ENCODE results near the gene ZMYND15.
"Not testable (repeated sequence)": the region's sequence is repeated elsewhere in the genome, so short reads cannot be mapped to it uniquely, and the experiment has no call there.

The ZMYND15 gene

DNA sequence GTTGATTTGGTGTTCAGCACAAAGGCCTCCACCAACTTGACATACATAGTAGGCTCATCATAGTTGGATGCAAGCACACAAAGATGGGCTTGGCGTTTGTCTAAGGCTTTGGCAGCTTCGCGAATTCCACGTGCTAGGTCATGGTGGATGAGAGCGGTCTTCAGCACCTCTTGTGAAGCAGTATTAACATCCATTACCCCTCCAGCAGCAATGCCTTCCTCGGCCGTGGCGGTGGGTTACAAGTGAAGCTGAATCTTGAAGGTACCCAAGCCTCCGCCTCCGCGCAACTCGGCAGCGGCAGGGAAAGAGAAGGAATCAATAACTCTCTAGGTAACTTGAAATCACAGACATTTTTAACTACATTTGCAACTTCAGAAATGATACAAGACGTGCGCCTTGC is 34.6 kb upstream of the ZMYND15 start:
- peak overlapping the region; percentile 86 for H3K9ac ChIP-seq
- no peaks in the 10 kb centered on the region for H3K27me3 ChIP-seq

DNA sequence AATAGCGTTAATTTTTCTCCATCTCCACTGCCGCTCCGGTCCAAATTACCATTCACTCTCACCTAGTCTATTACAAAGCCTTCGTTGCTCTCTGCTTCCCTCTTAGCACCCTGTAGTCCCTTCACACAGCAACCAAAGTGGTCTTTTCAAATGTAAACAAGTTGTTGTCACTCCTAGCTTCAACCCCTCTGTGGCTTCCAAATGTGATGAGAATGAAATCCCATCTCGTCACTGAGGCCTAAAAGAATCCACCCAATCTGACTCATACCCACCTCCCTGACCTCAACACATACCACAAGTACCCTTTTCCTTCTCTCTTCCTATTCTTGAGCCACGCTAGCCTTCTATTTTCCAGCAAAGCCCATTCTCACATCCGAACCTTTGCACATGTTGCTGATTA is 33.5 kb upstream of the ZMYND15 start:
- Histone ChIP-seq H3K9me3 (no peaks in the 10 kb centered on the region), H3K36me3 (peaks cover 10% of the 10 kb centered on the region), H3K9ac (no peak overlapping the region), H4K20me1 (peaks cover 26% of the 10 kb centered on the region), H3K27me3 (no peaks in the 10 kb centered on the region), H3K4me2 (no peak overlapping the region), H3K27ac (no peak overlapping the region), H3K4me1 (peaks cover 39% of the 10 kb centered on the region), H3K4me3 (no peak overlapping the region)
- no peak for TF ChIP-seq Cebpa-rat (IDR thresholded peaks at IDR 0.05)

More for the DNA sequence above, 34.6 kb upstream of the ZMYND15 start:
- Histone ChIP-seq H3K9me3 (no peaks in the 10 kb centered on the region), H3K36me3 (peaks cover 17% of the 10 kb centered on the region), H4K20me1 (peaks cover 34% of the 10 kb centered on the region), H3K4me1 (peaks cover 36% of the 10 kb centered on the region), H3K27ac (peak overlapping the region; percentile 86), H3K4me3 (peak overlapping the region; percentile 88), H3K4me2 (peak overlapping the region; percentile 91)
- no peak for TF ChIP-seq Cebpa-rat (IDR thresholded peaks at IDR 0.05)

GRCh38 chr17:4708436-4708835 is 31.2 kb upstream of the ZMYND15 start:
- Histone ChIP-seq H3K27me3 (no peaks in the 10 kb centered on the region), H3K9me3 (no peaks in the 10 kb centered on the region), H3K4me3 (no peak overlapping the region), H3K4me1 (peaks cover 41% of the 10 kb centered on the region), H3K9ac (no peak overlapping the region), H3K36me3 (no peaks in the 10 kb centered on the region), H3K27ac (no peak overlapping the region), H3K4me2 (no peak overlapping the region), H4K20me1 (peaks cover 17% of the 10 kb centered on the region)
- TF ChIP-seq Cebpa-rat (IDR thresholded peaks at IDR 0.05) = no peak

- H3K4me1 ChIP-seq = peaks cover 51% of the 10 kb centered on the region
- no peaks in the 10 kb centered on the region for H3K27me3 ChIP-seq
- peaks cover 15% of the 10 kb centered on the region for H4K20me1 ChIP-seq
- H3K9ac ChIP-seq = peak within 1 kb of the TSS; percentile 90
- H3K9me3 ChIP-seq = no peaks in the 10 kb centered on the region
- H3K4me2 ChIP-seq = peak within 1 kb of the TSS; percentile 94
- no peak for TF ChIP-seq Cebpa-rat (IDR thresholded peaks at IDR 0.05)
- peak within 1 kb of the TSS; percentile 83 for H3K4me3 ChIP-seq
- peak within 1 kb of the TSS; percentile 90 for H3K27ac ChIP-seq
- no peaks in the 10 kb centered on the region for H3K36me3 ChIP-seq
Measured at GRCh38 chr17:4709794-4710692, 29.6 kb upstream of the ZMYND15 start, which contains the start of gene ARRB2. Gene ARRB2 (plus strand): TSS chr17:4710632. CDS start chr17:4710722, 90 bp downstream.

DNA sequence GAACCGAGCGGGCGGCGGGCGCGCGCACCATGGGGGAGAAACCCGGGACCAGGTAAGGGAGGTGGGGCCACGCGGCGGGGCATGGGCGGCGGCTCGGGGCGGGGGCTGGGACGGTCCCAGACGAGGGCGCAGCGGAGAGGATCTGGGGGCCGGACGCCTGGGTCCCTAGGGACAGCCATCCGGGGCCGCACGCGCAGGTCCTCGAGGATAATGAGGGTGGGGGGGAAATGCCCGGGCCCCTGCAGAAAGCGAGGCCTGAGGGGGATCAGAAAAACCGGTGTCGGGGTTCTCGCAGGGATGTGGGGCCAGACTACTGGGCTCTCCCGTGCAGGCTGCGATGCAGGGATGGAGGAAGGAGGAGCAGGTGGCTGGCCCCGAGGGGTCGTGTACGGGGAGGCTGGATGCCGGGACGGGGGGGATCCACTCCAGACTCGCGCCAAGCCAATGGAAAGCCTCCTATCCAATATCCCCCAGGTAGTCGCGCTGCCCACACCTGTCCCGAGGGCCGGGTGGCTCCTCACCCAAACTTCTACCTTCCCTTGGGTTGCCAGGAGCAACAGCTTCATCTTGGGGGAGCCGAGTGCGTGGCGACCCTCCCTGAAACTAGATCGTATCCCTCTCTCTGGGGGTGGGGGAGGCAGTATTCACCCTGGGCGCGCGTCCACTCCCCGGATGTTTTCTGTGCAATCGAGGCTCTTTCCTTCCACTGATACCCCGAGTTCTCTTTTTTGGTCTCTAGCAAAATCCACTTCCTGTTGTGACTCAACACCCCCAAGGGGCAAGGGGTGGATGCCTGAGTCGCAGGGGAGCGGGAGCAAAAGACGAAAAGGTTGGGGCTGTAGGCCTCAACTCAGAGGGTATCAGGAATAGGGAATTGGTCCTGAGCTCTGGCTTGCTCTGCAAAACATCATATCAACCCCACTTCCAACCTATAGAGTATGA is 28.7 kb upstream of the ZMYND15 start:
- Histone ChIP-seq H3K9me3 (no peaks in the 10 kb centered on the region), H3K4me2 (peak overlapping the region; percentile 94), H3K4me3 (peak overlapping the region; percentile 83), H3K36me3 (peaks cover 4% of the 10 kb centered on the region), H3K27ac (peak overlapping the region; percentile 90), H4K20me1 (peaks cover 15% of the 10 kb centered on the region), H3K27me3 (no peaks in the 10 kb centered on the region), H3K9ac (peak overlapping the region; percentile 90), H3K4me1 (peaks cover 56% of the 10 kb centered on the region)
- no peak for TF ChIP-seq Cebpa-rat (IDR thresholded peaks at IDR 0.05)

DNA sequence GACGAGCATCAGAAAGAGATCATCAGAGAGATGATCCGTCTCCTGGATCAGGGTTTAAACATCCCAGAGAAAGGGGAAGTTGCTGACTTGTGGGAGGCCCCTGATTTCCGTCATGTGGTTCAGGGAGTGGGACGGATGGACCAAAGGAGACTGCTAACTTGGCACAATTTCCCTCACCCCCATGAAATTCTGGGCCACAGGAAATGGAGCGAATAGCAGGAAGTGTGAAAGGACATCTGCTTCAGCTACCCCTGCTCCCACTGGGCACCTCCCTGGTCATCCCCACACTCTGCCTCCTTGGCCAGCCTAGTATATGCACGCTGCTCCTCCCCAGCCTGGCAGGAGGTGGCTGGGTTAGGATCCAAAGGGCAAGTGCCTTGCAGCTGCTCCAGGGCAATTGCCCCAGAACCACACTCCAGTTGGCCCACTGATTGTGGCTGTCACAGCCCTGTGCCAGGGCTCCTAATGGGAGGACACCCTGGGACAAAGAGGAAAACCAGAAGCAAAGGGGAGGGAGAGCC is 27.9 kb upstream of the ZMYND15 start:
- H3K4me3 ChIP-seq = peak overlapping the region; percentile 83
- H3K36me3 ChIP-seq = peaks cover 10% of the 10 kb centered on the region
- H3K27me3 ChIP-seq = no peaks in the 10 kb centered on the region
- H3K27ac ChIP-seq = peak overlapping the region; percentile 90
- H3K4me1 ChIP-seq = peaks cover 63% of the 10 kb centered on the region
- no peak for TF ChIP-seq Cebpa-rat (IDR thresholded peaks at IDR 0.05)
- peak overlapping the region; percentile 90 for H3K9ac ChIP-seq
- H3K9me3 ChIP-seq = no peaks in the 10 kb centered on the region
- peaks cover 15% of the 10 kb centered on the region for H4K20me1 ChIP-seq
- H3K4me2 ChIP-seq = peak overlapping the region; percentile 94

DNA sequence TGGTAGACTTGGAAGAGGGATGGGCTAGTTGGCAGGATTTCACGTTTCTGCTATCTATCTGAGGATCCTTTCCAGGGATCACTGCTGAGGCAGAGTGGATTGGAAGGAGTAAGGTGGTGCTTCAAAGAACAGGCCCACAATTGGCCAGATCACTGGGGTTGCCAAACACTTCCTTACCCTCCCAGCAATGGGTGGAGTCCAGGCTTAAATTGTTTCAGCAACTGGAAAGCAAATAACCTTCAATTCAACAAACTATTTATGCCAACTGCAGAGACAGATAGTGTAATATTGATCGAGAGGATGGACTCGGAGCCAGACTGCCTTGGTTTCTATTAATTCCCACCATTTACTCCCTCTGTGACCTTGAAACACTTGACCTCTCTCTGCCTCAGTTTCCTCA is 27.1 kb upstream of the ZMYND15 start:
- H3K4me2 ChIP-seq = peak overlapping the region; percentile 94
- H4K20me1 ChIP-seq = peaks cover 15% of the 10 kb centered on the region
- H3K27ac ChIP-seq = peak overlapping the region; percentile 90; the same call in 1 of the 2 replicates
- H3K4me1 ChIP-seq = peaks cover 71% of the 10 kb centered on the region
- TF ChIP-seq Cebpa-rat (IDR thresholded peaks at IDR 0.05) = no peak
- H3K9me3 ChIP-seq = no peaks in the 10 kb centered on the region
- no peak overlapping the region for H3K4me3 ChIP-seq
- H3K9ac ChIP-seq = 0 out of 2 replicates have a peak overlapping the region, but pooled peaks have one; percentile 90
- H3K27me3 ChIP-seq = no peaks in the 10 kb centered on the region
- H3K36me3 ChIP-seq = peaks cover 18% of the 10 kb centered on the region

- peak overlapping the region; percentile 91 for H3K4me2 ChIP-seq
- H3K27me3 ChIP-seq = not testable (repeated sequence)
- H3K27ac ChIP-seq = peak overlapping the region; percentile 84
- H3K4me1 ChIP-seq = peaks cover 89% of the 10 kb centered on the region
- H3K4me3 ChIP-seq = peak overlapping the region; percentile 49
- peaks cover 38% of the 10 kb centered on the region for H3K36me3 ChIP-seq
- H4K20me1 ChIP-seq = peaks cover 15% of the 10 kb centered on the region
- H3K9ac ChIP-seq = peak overlapping the region; percentile 53
- peaks cover 12% of the 10 kb centered on the region for H3K9me3 ChIP-seq
Measured at GRCh38 chr17:4714340-4715062, 25.1 kb upstream of the ZMYND15 start.

Measured in BLaER1 (cell line).